ENCODE results near the gene BYSL.

The BYSL gene

DNA sequence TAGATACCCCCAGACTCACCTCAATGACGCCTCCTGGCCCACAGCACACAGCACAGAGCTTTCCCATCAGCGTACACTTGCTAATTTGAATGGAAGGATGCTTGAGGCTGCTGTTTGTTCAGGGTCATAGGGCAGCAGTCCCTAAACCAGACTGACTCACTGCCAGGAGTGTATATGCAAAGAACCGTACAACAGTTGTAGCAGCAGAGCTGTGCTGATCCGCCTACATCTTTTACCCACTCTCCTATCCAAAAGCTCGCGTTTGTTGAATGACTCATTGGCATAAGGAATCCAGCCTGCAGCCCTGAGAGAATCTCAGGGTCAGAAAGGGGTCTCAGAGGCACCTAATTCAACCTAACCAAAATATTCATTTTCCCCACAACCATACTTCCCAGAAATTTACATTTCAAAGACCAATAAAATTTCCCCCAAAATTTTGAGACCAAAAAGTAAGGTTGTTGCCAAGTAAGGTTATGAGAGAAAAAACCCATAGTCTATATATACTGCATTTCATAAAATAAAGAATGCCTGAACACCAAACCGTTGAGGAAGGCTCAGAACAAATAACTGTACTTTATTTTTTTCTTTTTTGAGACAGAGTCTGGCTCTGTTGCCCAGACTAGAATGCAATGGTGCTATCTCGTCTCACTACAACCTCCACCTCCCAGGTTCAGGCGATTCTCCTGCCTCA is 55.6 kb downstream of the BYSL start:
- no peak for DNase-seq (ENCODE audit: low spot score)

Small RNA genes within 50 kb of the gene (small RNA-seq; reads per million reads assigned to genes)
- gene RF00019: 0 reads per million in 2 experiments
